Mesendoderm (in vitro differentiated cells): Measurements from ENCODE around the gene TMEM121B.
A peak's percentile ranks its signal among the peaks of the same experiment; 100 is the strongest.

Source experiments
- DNase-seq: peaks from one replicate; pipeline ENCODE4 v3.0.0; 2013
- H2AK5ac ChIP-seq: 2 replicates; pipeline ENCODE4 v1.6.1; 2013; ENCODE audit warnings: low read length, inconsistent platforms
- H2BK120ac ChIP-seq: 2 replicates; pipeline ENCODE4 v1.6.1; 2013; ENCODE audit warnings: low read depth, mild to moderate bottlenecking, low read length, moderate library complexity, mixed read lengths
- H2BK15ac ChIP-seq: replicated peaks from 2 replicates; pipeline ENCODE4 v1.6.1; 2013; ENCODE audit warnings: low read depth, mild to moderate bottlenecking, moderate library complexity
- H2BK5ac ChIP-seq: 2 replicates; pipeline ENCODE4 v1.6.1; 2013; ENCODE audit warnings: low read length, inconsistent platforms
- H3K18ac ChIP-seq: 2 replicates; pipeline ENCODE4 v1.6.1; 2013; ENCODE audit warnings: mild to moderate bottlenecking, low read length, mixed read lengths
- H3K23ac ChIP-seq: one replicate; pipeline ENCODE4 v1.6.1; 2013; ENCODE audit warnings: low read length
- H3K27ac ChIP-seq: 2 replicates; pipeline ENCODE4 v1.5.1; 2013; ENCODE audit warnings: low read depth, mild to moderate bottlenecking, inconsistent platforms, low read length, moderate library complexity
- H3K27me3 ChIP-seq: 2 replicates; pipeline ENCODE4 v1.6.1; 2013; ENCODE audit warnings: low read length, control low read depth, mild to moderate bottlenecking, inconsistent platforms; ENCODE audit not compliant: insufficient read depth, poor library complexity
- H3K36me3 ChIP-seq: 2 replicates; pipeline ENCODE4 v1.6.1; 2013; ENCODE audit warnings: low read length, inconsistent platforms; ENCODE audit not compliant: control insufficient read depth, insufficient read depth
- H3K4ac ChIP-seq: one replicate; pipeline ENCODE4 v1.6.1; 2013; ENCODE audit warnings: low read depth, mild to moderate bottlenecking, low read length, moderate library complexity
- H3K4me1 ChIP-seq: 2 replicates; pipeline ENCODE4 v1.6.1; 2013; ENCODE audit warnings: low read depth, low read length, inconsistent platforms; ENCODE audit not compliant: control insufficient read depth
- H3K4me2 ChIP-seq: 2 replicates; pipeline ENCODE4 v1.6.1; 2013; ENCODE audit warnings: low read length
- H3K4me3 ChIP-seq: 2 replicates; pipeline ENCODE4 v1.5.1; 2013; ENCODE audit warnings: mild to moderate bottlenecking, low read length
- H3K56ac ChIP-seq: one replicate; pipeline ENCODE4 v1.6.1; 2013; ENCODE audit warnings: low read length
- H3K79me1 ChIP-seq: 2 replicates; pipeline ENCODE4 v1.6.1; 2013; ENCODE audit warnings: low read length, inconsistent platforms
- H3K79me2 ChIP-seq: 2 replicates; pipeline ENCODE4 v1.6.1; 2013; ENCODE audit warnings: mild to moderate bottlenecking, low read length; ENCODE audit not compliant: control insufficient read depth, insufficient read depth
- H3K9ac ChIP-seq: 2 replicates; pipeline ENCODE4 v1.6.1; 2013; ENCODE audit warnings: low read length, inconsistent platforms
- H4K5ac ChIP-seq: one replicate; pipeline ENCODE4 v1.6.1; 2013; ENCODE audit warnings: low read length
- H4K8ac ChIP-seq: one replicate; pipeline ENCODE4 v1.6.1; 2013; ENCODE audit warnings: low read depth, mild to moderate bottlenecking, control low read depth, low read length, moderate library complexity
- WGBS: extraction: QIAGEN DNeasy Blood & Tissue Kit; methylation state at CpG from one replicate; pipeline ENCODE4 v1.1.7; 2013; ENCODE audit warnings: low lambda C conversion rate, missing lambda C conversion rate; ENCODE audit not compliant: insufficient coverage; ENCODE audit errors: extremely low coverage; 5-methylcytosine and 5-hydroxymethylcytosine counted together

The TMEM121B gene

GRCh38 chr22:17117400-17117799, 3.8 kb downstream of the TMEM121B start:
- Histone ChIP-seq H2BK15ac (no peak overlapping the region), H3K4me2 (no peak overlapping the region), H3K18ac (no peak overlapping the region), H3K79me2 (no peaks in the 10 kb centered on the region), H3K4ac (no peak overlapping the region), H2BK5ac (peak overlapping the region; percentile 69), H3K4me1 (peaks cover 15% of the 10 kb centered on the region), H4K5ac (no peak overlapping the region), H2AK5ac (peak overlapping the region; percentile 23), H3K9ac (peak overlapping the region; percentile 20), H2BK120ac (no peak overlapping the region), H3K4me3 (no peak overlapping the region), H3K27ac (peak overlapping the region; percentile 20), H3K79me1 (no peaks in the 10 kb centered on the region), H3K27me3 (no peaks in the 10 kb centered on the region), H3K36me3 (no peaks in the 10 kb centered on the region), H4K8ac (no peak overlapping the region), H3K56ac (peak overlapping the region; percentile 18), H3K23ac (no peak overlapping the region)
- DNase-seq, result peak; percentile 16
- no CpG with 5 or more reads among the region's 3 CpGs for WGBS

- no peaks in the 10 kb centered on the region for H3K36me3 ChIP-seq
- H3K56ac ChIP-seq, result peak overlapping the region; percentile 56
- peak; percentile 71 for DNase-seq
- no peak overlapping the region for H3K9ac ChIP-seq
- H3K23ac ChIP-seq, result peak overlapping the region; percentile 4
- H4K5ac ChIP-seq, result no peak overlapping the region
- no peak overlapping the region for H4K8ac ChIP-seq
- H3K27me3 ChIP-seq, result no peaks in the 10 kb centered on the region
- H2BK15ac ChIP-seq, result no peak overlapping the region
- H3K79me2 ChIP-seq, result no peaks in the 10 kb centered on the region
- H2BK120ac ChIP-seq, result no peak overlapping the region
- H3K27ac ChIP-seq, result peak overlapping the region; percentile 42
- H3K79me1 ChIP-seq, result no peaks in the 10 kb centered on the region
- no peak overlapping the region for H2AK5ac ChIP-seq
- no peak overlapping the region for H3K4me3 ChIP-seq
- peak overlapping the region; percentile 44 for H2BK5ac ChIP-seq
- peaks cover 15% of the 10 kb centered on the region for H3K4me1 ChIP-seq
- H3K18ac ChIP-seq, result no peak overlapping the region
- H3K4ac ChIP-seq, result no peak overlapping the region
- no CpG with 5 or more reads among the region's 6 CpGs for WGBS
- H3K4me2 ChIP-seq, result no peak overlapping the region
These were observed 4.4 kb downstream of the TMEM121B start for GRCh38 chr22:17116572-17117330.

GRCh38 chr22:17115945-17116565, 5.1 kb downstream of the TMEM121B start:
- H3K56ac ChIP-seq, result peak overlapping the region; percentile 56
- no peak overlapping the region for H4K8ac ChIP-seq
- no peak for DNase-seq
- peak overlapping the region; percentile 42 for H3K27ac ChIP-seq
- no peak overlapping the region for H3K4me2 ChIP-seq
- no peak overlapping the region for H2BK5ac ChIP-seq
- no peak overlapping the region for H3K4ac ChIP-seq
- H3K79me1 ChIP-seq, result no peaks in the 10 kb centered on the region
- H2AK5ac ChIP-seq, result no peak overlapping the region
- no peak overlapping the region for H3K23ac ChIP-seq
- no peak overlapping the region for H3K4me3 ChIP-seq
- no peak overlapping the region for H2BK120ac ChIP-seq
- WGBS, result no CpG with 5 or more reads among the region's 5 CpGs
- H4K5ac ChIP-seq, result no peak overlapping the region
- H2BK15ac ChIP-seq, result no peak overlapping the region
- no peaks in the 10 kb centered on the region for H3K79me2 ChIP-seq
- peaks cover 15% of the 10 kb centered on the region for H3K4me1 ChIP-seq
- no peaks in the 10 kb centered on the region for H3K27me3 ChIP-seq
- no peak overlapping the region for H3K9ac ChIP-seq
- H3K18ac ChIP-seq, result no peak overlapping the region
- H3K36me3 ChIP-seq, result no peaks in the 10 kb centered on the region

DNA sequence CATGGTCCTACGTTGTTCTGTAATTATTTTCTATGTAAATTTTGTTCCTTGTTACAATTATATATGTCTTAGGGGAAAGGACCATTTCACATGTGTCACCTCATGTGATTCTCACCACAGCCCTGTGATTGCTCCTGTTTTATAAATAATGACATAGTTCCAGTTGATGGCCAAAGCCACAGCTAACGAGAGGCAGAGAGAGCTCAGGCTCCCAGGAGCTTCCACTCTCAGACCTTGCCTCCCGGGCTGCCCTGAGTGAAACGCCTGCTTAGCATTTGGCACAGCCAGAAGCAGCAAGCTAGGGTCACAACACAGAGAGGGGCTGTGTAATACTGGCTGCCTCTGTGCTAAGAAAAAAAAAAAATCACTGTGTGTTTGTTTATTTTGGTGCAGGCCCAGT, 5.9 kb downstream of the TMEM121B start:
- Histone ChIP-seq H3K27me3 (no peaks in the 10 kb centered on the region), H3K36me3 (no peaks in the 10 kb centered on the region), H3K56ac (no peak overlapping the region), H3K4ac (no peak overlapping the region), H2BK120ac (no peak overlapping the region), H2AK5ac (no peak overlapping the region), H4K8ac (no peak overlapping the region), H3K4me3 (no peak overlapping the region), H2BK15ac (no peak overlapping the region), H4K5ac (no peak overlapping the region), H3K9ac (no peak overlapping the region), H3K23ac (no peak overlapping the region), H3K79me2 (no peaks in the 10 kb centered on the region), H3K4me2 (no peak overlapping the region), H3K27ac (no peak overlapping the region), H2BK5ac (no peak overlapping the region), H3K4me1 (peaks cover 15% of the 10 kb centered on the region), H3K18ac (no peak overlapping the region), H3K79me1 (no peaks in the 10 kb centered on the region)
- no peak for DNase-seq
- WGBS, result no CpG with 5 or more reads among the region's 4 CpGs

DNA sequence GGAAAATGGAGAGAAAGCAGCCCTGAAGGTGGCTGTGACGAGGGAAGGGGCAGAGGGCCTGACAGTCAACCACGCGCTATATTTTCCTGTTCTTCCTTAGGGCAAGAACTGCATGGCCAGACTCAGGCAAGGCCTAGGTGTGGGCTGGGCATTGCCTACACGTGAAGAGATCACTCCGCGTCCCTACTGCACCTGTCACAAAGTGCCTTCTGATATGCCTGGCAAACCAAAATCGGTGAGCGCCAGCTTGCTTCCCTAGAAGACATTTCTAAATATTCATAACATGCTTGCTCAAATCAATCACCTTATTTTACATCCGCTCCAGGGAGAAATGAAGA, 6.3 kb downstream of the TMEM121B start:
- no peak overlapping the region for H3K4me2 ChIP-seq
- H4K8ac ChIP-seq, result no peak overlapping the region
- H2BK120ac ChIP-seq, result no peak overlapping the region
- H3K27ac ChIP-seq, result no peak overlapping the region
- H3K36me3 ChIP-seq, result no peaks in the 10 kb centered on the region
- H3K4me1 ChIP-seq, result peaks cover 15% of the 10 kb centered on the region
- no peak overlapping the region for H2BK5ac ChIP-seq
- H3K4me3 ChIP-seq, result no peak overlapping the region
- H3K56ac ChIP-seq, result no peak overlapping the region
- no peak overlapping the region for H2AK5ac ChIP-seq
- no peaks in the 10 kb centered on the region for H3K27me3 ChIP-seq
- no peak overlapping the region for H3K4ac ChIP-seq
- DNase-seq, result no peak
- no peak overlapping the region for H3K18ac ChIP-seq
- H3K79me2 ChIP-seq, result no peaks in the 10 kb centered on the region
- no peaks in the 10 kb centered on the region for H3K79me1 ChIP-seq
- no peak overlapping the region for H4K5ac ChIP-seq
- peak overlapping the region; percentile 67 for H3K23ac ChIP-seq
- WGBS, result no CpG with 5 or more reads among the region's 9 CpGs
- H2BK15ac ChIP-seq, result no peak overlapping the region
- H3K9ac ChIP-seq, result no peak overlapping the region
